ENCODE measurements around the gene ZFHX3. TPM values are rescaled to one million over a fixed set of nuclear protein-coding genes. Genes with fewer than 3 reads are reported as not detected.

The ZFHX3 gene
- total RNA-seq, 1 donor, result 2.6 TPM

- Histone ChIP-seq H3K4me3 (ENCODE audit: low read length) (no peak overlapping the region), H3K4me1 (ENCODE audit: insufficient read depth, low read length) (no peaks in the 10 kb centered on the region), H3K27me3 (ENCODE audit: insufficient read depth, low read length) (no peaks in the 10 kb centered on the region), H3K9me3 (ENCODE audit: low read depth, low read length) (no peaks in the 10 kb centered on the region)
Observed at GRCh38 chr16:72947379-72948237, 100.3 kb downstream of the ZFHX3 start.

- no peaks in the 10 kb centered on the region for H3K4me1 ChIP-seq (ENCODE audit: insufficient read depth, low read length)
- H3K27me3 ChIP-seq (ENCODE audit: insufficient read depth, low read length), result no peaks in the 10 kb centered on the region
- H3K4me3 ChIP-seq (ENCODE audit: low read length), result no peak overlapping the region
- no peaks in the 10 kb centered on the region for H3K9me3 ChIP-seq (ENCODE audit: low read depth, low read length)
Observed at GRCh38 chr16:72946474-72947194, 101.3 kb downstream of the ZFHX3 start.

GRCh38 chr16:72946063-72946462 is 101.9 kb downstream of the ZFHX3 start:
- Histone ChIP-seq H3K27me3 (ENCODE audit: insufficient read depth, low read length) (no peaks in the 10 kb centered on the region), H3K9me3 (ENCODE audit: low read depth, low read length) (no peaks in the 10 kb centered on the region), H3K4me1 (ENCODE audit: insufficient read depth, low read length) (no peaks in the 10 kb centered on the region), H3K4me3 (ENCODE audit: low read length) (no peak overlapping the region)

GRCh38 chr16:72945611-72946010 is 102.3 kb downstream of the ZFHX3 start:
- no peaks in the 10 kb centered on the region for H3K4me1 ChIP-seq (ENCODE audit: insufficient read depth, low read length)
- no peaks in the 10 kb centered on the region for H3K9me3 ChIP-seq (ENCODE audit: low read depth, low read length)
- H3K4me3 ChIP-seq (ENCODE audit: low read length), result no peak overlapping the region
- no peaks in the 10 kb centered on the region for H3K27me3 ChIP-seq (ENCODE audit: insufficient read depth, low read length)

DNA sequence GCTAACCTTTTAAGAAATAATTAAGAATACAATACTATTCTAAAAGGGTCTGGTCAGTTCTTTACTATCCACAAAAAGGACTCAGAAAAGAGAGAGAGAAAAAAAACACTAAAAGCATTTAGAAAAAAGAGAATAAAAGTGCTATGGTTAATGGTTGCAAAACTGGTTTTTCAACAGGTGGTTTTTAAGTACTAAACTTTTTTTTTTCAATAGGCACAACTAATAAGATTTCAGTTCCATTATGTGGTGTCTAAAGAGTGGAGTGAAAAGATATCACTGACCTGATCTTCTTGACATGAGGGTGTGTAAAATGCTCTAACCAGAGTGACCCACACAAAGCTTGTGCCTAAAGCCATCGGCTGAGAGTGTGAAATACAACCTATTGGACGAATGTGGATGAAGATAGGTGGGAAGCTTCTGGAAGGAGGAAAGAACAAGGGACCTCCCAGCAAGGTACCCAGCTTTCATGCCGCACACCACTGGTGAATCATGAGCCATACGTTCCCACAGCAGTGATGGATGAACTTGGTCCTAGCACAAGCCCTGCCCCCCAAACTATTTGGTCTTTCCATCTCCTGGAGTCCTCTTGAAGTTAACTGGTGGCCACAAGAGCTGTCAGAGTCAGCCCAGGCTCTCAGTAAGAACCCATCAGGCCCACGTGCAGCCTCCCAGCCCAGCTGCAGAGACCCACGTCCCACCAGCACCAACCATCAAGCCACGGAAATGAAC is 103.0 kb downstream of the ZFHX3 start:
- Histone ChIP-seq H3K4me1 (ENCODE audit: insufficient read depth, low read length) (no peaks in the 10 kb centered on the region), H3K4me3 (ENCODE audit: low read length) (no peak overlapping the region), H3K27me3 (ENCODE audit: insufficient read depth, low read length) (no peaks in the 10 kb centered on the region), H3K9me3 (ENCODE audit: low read depth, low read length) (no peaks in the 10 kb centered on the region)

DNA sequence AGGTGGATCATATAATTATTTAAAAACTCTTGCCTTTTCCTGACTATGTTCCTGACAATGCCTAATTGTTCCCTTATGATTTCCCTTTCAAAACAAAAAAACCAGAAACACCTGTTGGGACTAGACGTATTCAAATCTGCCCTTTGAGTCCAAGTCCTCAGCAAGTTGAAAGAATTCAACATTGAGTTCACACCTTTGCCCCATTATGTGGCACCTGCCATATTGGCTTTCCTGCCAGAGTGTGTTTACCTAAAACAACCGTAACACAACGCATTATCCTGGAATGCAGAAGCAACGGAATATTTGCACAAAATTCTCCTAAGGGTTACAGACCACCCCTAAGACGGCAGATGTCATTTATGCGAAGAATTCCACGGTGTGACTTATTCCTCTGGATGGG is 105.9 kb downstream of the ZFHX3 start:
- peaks cover 12% of the 10 kb centered on the region for H3K4me1 ChIP-seq (ENCODE audit: insufficient read depth, low read length)
- H3K4me3 ChIP-seq (ENCODE audit: low read length), result no peak overlapping the region
- no peaks in the 10 kb centered on the region for H3K9me3 ChIP-seq (ENCODE audit: low read depth, low read length)
- no peaks in the 10 kb centered on the region for H3K27me3 ChIP-seq (ENCODE audit: insufficient read depth, low read length)

- H3K4me3 ChIP-seq (ENCODE audit: low read length), result no peak overlapping the region
- H3K4me1 ChIP-seq (ENCODE audit: insufficient read depth, low read length), result peaks cover 12% of the 10 kb centered on the region
- H3K9me3 ChIP-seq (ENCODE audit: low read depth, low read length), result no peaks in the 10 kb centered on the region
- no peaks in the 10 kb centered on the region for H3K27me3 ChIP-seq (ENCODE audit: insufficient read depth, low read length)
Observed at GRCh38 chr16:72940886-72941285, 107.0 kb downstream of the ZFHX3 start.

DNA sequence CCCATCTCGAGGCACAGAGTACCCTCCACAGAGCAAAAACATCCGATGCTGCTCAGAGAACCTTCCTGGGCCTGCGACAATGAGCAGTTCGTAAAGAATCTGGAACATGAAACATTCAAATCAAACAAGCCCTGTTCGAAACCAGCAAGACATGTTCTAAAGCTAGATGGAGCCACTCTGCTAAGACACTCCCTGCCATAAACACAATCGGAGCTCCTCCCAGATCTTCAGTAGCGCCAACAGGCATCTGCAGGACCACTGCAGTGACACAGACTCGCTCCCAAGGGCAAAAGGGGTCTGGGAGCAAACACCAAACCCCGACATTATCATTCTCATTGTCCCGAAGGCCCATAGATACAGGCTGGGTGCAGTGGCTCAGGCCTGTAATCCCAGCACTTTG is 108.7 kb downstream of the ZFHX3 start:
- H3K27me3 ChIP-seq (ENCODE audit: insufficient read depth, low read length), result no peaks in the 10 kb centered on the region
- H3K4me3 ChIP-seq (ENCODE audit: low read length), result no peak overlapping the region
- H3K4me1 ChIP-seq (ENCODE audit: insufficient read depth, low read length), result peaks cover 21% of the 10 kb centered on the region
- H3K9me3 ChIP-seq (ENCODE audit: low read depth, low read length), result no peaks in the 10 kb centered on the region

- Histone ChIP-seq H3K4me1 (ENCODE audit: insufficient read depth, low read length) (peaks cover 25% of the 10 kb centered on the region), H3K4me3 (ENCODE audit: low read length) (no peak overlapping the region), H3K9me3 (ENCODE audit: low read depth, low read length) (no peaks in the 10 kb centered on the region), H3K27me3 (ENCODE audit: insufficient read depth, low read length) (no peaks in the 10 kb centered on the region)
Observed at GRCh38 chr16:72938795-72939164, 109.1 kb downstream of the ZFHX3 start.

DNA sequence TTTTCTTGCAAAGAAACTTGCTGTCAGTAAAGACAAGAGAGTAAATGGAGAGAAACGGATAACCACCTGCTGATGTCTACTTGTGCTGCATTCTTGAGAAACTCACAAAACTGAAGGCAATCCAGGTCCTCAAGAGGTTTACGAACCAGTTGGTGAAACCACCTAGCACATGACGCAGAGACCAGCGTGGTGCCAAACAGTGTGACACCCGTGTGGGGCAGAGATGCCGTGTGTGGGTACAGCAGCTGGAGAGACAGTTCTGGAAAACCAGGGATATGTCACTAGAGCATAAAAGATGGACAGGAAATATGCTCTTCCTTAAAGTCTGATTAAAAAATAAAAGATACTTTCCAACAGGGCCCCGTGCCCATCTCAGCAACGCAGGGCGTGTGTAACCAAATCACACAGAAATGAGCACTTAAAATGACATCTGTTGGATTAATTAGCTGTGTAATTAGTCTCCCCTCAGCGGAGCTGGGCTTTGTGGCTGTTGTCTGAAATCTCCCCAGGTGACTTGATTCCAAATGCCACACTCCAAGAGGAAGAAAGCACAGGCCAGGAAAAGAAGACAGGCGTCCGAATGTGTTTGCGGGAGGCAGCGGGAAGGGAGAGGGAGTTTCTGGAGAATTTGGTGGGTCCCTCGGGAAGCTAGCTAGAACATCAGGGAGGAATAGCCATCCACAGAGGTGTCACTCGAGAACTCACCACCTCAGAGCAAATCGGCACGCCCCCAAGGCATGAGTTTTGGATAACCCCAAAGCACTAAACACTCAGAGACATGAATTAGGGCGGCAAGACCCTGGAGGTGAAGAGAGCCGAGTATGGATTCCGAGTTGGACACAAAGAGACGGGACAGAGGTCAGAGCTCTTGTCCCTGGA is 109.8 kb downstream of the ZFHX3 start:
- H3K27me3 ChIP-seq (ENCODE audit: insufficient read depth, low read length), result no peaks in the 10 kb centered on the region
- H3K4me3 ChIP-seq (ENCODE audit: low read length), result no peak overlapping the region
- peaks cover 32% of the 10 kb centered on the region for H3K4me1 ChIP-seq (ENCODE audit: insufficient read depth, low read length)
- H3K9me3 ChIP-seq (ENCODE audit: low read depth, low read length), result no peaks in the 10 kb centered on the region

DNA sequence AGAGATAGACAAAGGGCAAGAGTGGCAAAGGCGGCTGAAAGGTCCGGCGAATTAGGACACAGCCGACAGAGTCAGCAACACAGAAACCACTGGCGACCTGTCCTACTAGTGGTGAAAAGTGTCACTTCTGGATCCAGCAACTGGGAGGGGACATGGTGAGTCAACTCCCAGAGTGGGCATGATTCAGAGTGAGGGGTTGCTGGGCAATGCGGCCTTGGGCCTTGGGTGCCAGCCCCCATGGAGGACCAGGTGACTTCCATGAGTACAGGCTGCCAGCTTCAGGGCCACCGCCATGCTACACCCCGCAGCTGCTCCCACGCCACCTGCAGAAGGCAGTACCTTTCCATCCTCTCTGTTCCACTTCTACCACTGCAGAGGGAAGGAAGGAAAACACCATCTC is 110.6 kb downstream of the ZFHX3 start:
- Histone ChIP-seq H3K4me3 (ENCODE audit: low read length) (no peak overlapping the region), H3K4me1 (ENCODE audit: insufficient read depth, low read length) (peaks cover 39% of the 10 kb centered on the region), H3K27me3 (ENCODE audit: insufficient read depth, low read length) (no peaks in the 10 kb centered on the region), H3K9me3 (ENCODE audit: low read depth, low read length) (no peaks in the 10 kb centered on the region)

DNA sequence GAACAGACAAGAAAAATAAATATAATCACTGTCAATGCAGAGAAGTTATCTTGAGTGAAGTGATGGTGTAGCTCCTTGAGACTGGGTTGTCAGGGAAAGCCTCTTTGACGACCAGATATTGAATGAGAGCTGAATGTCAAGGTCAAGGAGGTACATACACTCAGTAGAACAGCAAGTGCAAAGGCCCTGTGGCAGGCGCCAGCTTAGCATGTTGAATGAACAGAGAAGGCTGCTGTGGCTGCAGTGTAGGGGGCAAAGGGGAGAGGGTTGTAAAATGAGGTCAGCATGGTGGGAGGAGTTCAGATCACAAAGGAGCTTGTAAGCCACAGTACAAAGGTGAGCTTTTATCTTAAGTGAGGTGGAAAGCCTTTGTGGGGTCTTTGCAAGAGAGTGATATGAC is 111.5 kb downstream of the ZFHX3 start:
- Histone ChIP-seq H3K4me3 (ENCODE audit: low read length) (no peak overlapping the region), H3K27me3 (ENCODE audit: insufficient read depth, low read length) (no peaks in the 10 kb centered on the region), H3K9me3 (ENCODE audit: low read depth, low read length) (no peaks in the 10 kb centered on the region), H3K4me1 (ENCODE audit: insufficient read depth, low read length) (peaks cover 47% of the 10 kb centered on the region)

DNA sequence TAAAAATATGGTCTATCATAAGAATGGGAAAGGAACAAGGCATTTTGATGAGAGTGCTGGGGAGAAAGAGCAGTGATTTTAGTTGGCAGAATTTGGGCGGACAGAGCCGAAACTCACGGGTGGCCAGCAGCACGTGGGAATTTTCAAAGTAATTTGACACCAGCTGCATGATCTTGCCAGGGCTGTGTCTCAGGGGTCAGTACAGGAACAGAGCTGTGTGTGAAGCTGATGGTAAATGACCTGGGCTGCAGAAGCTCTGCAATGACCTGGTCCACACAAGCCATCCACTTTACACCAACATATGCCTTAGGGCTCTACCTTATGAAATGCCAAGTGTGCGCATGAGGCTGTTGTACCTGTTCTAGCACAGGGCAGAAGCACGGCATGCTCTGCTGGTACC is 112.0 kb downstream of the ZFHX3 start:
- H3K9me3 ChIP-seq (ENCODE audit: low read depth, low read length), result no peaks in the 10 kb centered on the region
- no peak overlapping the region for H3K4me3 ChIP-seq (ENCODE audit: low read length)
- H3K4me1 ChIP-seq (ENCODE audit: insufficient read depth, low read length), result peaks cover 52% of the 10 kb centered on the region
- H3K27me3 ChIP-seq (ENCODE audit: insufficient read depth, low read length), result no peaks in the 10 kb centered on the region

- Histone ChIP-seq H3K27me3 (ENCODE audit: insufficient read depth, low read length) (no peaks in the 10 kb centered on the region), H3K4me1 (ENCODE audit: insufficient read depth, low read length) (peaks cover 61% of the 10 kb centered on the region), H3K9me3 (ENCODE audit: low read depth, low read length) (no peaks in the 10 kb centered on the region), H3K4me3 (ENCODE audit: low read length) (no peak overlapping the region)
Observed at GRCh38 chr16:72934636-72935403, 113.1 kb downstream of the ZFHX3 start.
